ENCODE data around the gene NUTF2.

GRCh38 chr16:67833030-67833414 is 13.7 kb upstream of the NUTF2 start:
- TF ChIP-seq CTCF (IDR thresholded peaks at IDR 0.05) (no peak), EP300 (IDR thresholded peaks at IDR 0.05) (no peak)
